ENCODE measurements around the gene MAPK9.

The MAPK9 gene

DNA sequence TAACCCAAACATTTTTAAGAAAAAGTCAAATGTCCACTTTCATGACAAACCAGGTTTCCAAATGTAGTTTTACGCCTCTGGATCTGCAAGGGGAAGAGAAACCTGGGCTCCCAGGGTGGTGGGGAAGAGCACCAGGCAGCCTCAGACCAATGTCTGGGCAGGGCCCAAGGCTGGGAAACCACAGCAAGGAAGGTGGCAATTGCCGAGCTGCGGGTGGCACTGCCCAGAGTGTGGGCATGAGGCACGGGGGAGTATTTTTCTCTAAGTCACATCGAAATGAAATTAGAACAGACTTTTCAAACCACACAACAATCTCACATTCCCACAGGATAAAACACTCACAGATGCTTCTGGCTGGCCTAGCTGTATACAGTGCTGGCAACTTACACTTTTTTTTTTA lies 50.3 kb downstream of the MAPK9 start:
- Mint-ChIP-seq H3K9me3 (peaks cover 11 to 18% of the 10 kb centered on the region in 2 donors), H3K27ac (no peak overlapping the region), H3K4me1 (no peaks in the 10 kb centered on the region), H3K4me3 (no peak overlapping the region), H3K27me3 (no peaks in the 10 kb centered on the region)
- DNase-seq, result no peak
- no peak for ATAC-seq

GRCh38 chr5:180238631-180239030 lies 53.3 kb downstream of the MAPK9 start:
- DNase-seq (no peak), ATAC-seq (no peak)
- Mint-ChIP-seq H3K27me3 (no peaks in the 10 kb centered on the region), H3K4me3 (no peak overlapping the region), H3K9me3 (peaks cover 4 to 5% of the 10 kb centered on the region in 2 donors), H3K4me1 (no peaks in the 10 kb centered on the region), H3K27ac (no peak overlapping the region)

DNA sequence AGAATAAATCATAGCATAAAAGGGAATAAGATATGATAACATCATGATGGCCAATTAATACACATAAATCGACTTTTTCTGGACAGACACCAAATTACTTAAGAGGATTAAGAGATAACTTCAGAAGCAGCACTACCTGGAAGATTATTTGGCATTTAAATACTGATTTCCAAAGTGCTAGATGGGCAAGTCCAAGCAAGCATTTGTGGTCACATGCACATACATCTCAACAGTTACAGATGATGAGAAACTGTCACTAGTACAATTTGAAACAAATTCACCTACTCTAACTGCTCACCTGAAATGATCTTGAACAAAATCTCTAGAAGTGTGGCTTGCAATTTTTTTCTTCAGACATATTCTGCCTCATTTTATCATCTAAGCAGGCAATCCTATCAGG lies 56.0 kb downstream of the MAPK9 start:
- H3K4me1 Mint-ChIP-seq, result no peaks in the 10 kb centered on the region
- H3K27ac Mint-ChIP-seq, result no peak overlapping the region
- no peak overlapping the region for H3K4me3 Mint-ChIP-seq
- H3K27me3 Mint-ChIP-seq, result no peaks in the 10 kb centered on the region
- no peak for DNase-seq
- ATAC-seq, result no peak
- H3K9me3 Mint-ChIP-seq, result peaks cover 5 to 6% of the 10 kb centered on the region in 2 donors

DNA sequence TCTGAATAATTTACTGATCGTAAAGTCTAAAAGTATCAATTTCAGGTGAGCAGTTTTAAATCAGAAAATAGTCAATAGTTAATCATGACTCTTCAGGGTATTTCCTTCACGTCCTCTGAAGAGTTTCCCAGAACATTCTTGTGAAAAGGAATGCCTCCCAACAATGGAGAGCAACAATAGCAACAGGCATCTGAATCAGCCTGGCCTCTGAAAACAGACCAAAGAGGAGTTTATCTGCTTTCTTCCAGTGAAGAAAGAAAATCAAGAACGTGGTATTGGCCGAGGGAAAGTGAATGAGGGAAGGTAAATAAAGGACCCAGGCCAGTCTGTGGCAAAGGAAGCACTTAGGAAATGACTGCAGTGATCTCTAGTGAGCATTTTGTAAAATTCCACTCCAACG lies 56.8 kb downstream of the MAPK9 start:
- Mint-ChIP-seq H3K27ac (no peak overlapping the region), H3K27me3 (no peaks in the 10 kb centered on the region), H3K4me3 (no peak overlapping the region), H3K9me3 (peaks cover 5 to 14% of the 10 kb centered on the region in 2 donors), H3K4me1 (no peaks in the 10 kb centered on the region)
- ATAC-seq, result no peak
- DNase-seq, result no peak

DNA sequence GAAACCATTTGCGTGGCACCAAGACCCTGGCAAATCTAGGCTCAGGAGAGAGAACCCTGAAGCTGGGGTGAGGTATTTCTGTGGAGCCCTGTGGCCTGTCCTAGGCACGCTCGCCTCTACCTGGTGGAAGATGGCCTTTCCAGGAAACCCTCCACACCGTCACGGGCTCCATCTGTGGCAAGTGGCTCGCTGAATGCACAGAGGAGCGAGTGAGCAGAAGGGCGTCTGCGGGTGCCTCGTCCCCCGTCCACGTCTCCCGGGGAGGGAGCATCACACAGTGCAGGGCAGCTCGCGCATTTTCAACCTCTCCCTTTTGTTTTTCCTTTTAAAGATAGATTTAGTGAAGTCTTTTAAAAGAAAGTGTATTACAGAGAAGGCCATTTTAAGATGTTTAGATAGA lies 57.6 kb downstream of the MAPK9 start:
- H3K27me3 Mint-ChIP-seq, result no peaks in the 10 kb centered on the region
- H3K27ac Mint-ChIP-seq, result no peak overlapping the region
- H3K4me1 Mint-ChIP-seq, result no peaks in the 10 kb centered on the region
- no peak for DNase-seq
- ATAC-seq, result no peak
- H3K4me3 Mint-ChIP-seq, result no peak overlapping the region
- H3K9me3 Mint-ChIP-seq, result peaks cover 5 to 20% of the 10 kb centered on the region in 2 donors

GRCh38 chr5:180233729-180234128 lies 58.2 kb downstream of the MAPK9 start:
- ATAC-seq (no peak), DNase-seq (no peak)
- no peak overlapping the region for H3K27ac Mint-ChIP-seq
- no peaks in the 10 kb centered on the region for H3K4me1 Mint-ChIP-seq
- H3K27me3 Mint-ChIP-seq, result no peaks in the 10 kb centered on the region
- H3K4me3 Mint-ChIP-seq, result no peak overlapping the region
- H3K9me3 Mint-ChIP-seq, result peaks cover 5 to 23% of the 10 kb centered on the region in 2 donors

DNA sequence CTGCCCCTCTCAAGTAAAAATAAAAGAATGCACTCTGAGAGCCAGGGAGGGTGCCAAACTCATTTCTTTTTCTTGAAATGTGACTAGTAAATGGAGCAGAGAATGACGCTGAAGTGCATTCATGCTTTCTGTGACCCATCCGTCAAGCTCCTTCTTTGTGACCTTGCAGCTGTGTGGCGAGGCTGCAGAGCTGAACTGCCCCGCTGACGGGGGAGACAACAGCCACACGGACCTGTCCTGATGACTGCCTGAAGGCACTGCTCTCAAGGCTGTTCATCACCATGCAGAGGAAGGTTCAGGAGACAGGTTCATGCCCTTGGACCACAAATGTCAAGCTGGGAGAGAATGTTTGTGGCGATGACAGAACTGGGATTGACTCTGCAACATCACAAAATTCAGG lies 61.9 kb downstream of the MAPK9 start:
- ATAC-seq (no peak), DNase-seq (no peak)
- Mint-ChIP-seq H3K9me3 (peaks cover 18 to 56% of the 10 kb centered on the region in 2 donors), H3K4me1 (no peaks in the 10 kb centered on the region), H3K4me3 (no peak overlapping the region), H3K27me3 (no peaks in the 10 kb centered on the region), H3K27ac (no peak overlapping the region)

DNA sequence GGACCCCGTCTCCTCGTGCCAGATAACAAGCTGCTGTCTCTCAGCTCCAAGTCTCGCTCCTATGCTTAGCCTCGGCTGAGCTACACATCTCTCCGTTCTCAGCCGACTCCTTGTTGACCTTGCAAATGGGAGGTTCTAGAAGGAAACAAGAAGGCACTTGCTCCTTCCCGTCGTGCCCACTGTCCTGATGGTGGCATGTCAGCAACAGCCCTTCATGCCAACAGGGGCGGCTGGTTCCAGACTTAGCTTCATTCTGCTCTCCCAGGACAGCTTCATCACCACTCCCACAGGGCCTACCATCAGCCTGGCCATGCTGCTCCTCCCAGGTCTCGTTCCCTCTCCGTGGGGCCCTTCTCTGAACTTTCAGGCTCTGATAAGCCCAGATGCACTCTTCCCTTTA lies 69.8 kb downstream of the MAPK9 start:
- H3K27me3 Mint-ChIP-seq, result no peaks in the 10 kb centered on the region
- no peak overlapping the region for H3K27ac Mint-ChIP-seq
- H3K9me3 Mint-ChIP-seq, result peaks cover 47 to 65% of the 10 kb centered on the region in 2 donors
- H3K4me3 Mint-ChIP-seq, result no peak overlapping the region
- DNase-seq (peak in 1 of 2 donors; percentile 5), ATAC-seq (no peak)
- H3K4me1 Mint-ChIP-seq, result no peaks in the 10 kb centered on the region

DNA sequence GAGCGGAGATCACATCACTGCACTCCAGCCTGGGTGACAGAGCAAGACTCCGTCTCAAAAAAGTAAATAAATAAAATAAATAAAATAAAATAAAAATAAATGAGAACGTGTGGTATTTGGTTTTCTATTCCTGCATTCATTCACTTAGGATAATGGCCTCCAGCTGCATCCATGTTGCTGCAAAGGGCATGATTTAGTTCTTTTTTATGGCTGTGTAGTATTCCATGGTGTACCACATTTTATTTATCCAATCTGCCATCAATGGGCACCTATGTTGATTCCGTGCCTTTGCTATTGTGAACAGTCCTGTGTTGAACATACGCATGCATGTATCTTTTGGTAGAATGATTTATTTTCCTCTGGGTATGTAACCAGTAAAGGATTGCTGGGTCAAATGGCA lies 74.1 kb downstream of the MAPK9 start:
- Mint-ChIP-seq H3K9me3 (peaks cover 27 to 61% of the 10 kb centered on the region in 2 donors), H3K4me3 (no peak overlapping the region), H3K27me3 (peaks cover 3% of the 10 kb centered on the region), H3K4me1 (no peaks in the 10 kb centered on the region), H3K27ac (no peak overlapping the region)
- ATAC-seq, result no peak
- DNase-seq, result no peak

DNA sequence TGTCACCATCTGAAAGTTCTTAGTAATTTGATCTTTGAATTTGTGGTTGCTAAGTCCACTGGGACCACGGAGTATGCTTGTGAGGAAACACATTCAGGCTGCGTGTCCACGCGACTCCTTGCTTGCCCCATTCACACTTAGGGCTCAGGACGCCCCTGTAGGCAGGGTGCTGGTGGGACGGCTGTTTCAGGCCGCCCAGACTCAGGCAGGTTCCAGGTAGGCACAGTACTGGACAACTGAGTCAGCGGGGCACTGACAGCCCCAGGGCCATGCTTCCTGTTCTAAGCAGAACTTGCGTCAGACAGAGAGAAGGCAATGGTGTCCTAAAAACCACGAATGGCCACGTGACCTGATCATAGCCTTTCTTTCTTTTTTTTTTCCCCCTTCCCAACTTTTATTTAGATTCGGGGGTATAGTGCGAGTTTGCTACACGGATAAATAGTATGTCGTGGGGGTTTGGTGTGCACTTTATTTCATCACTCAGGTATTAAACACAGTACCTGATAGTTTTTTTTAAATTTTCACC lies 75.2 kb downstream of the MAPK9 start:
- H3K4me1 Mint-ChIP-seq, result no peaks in the 10 kb centered on the region
- ATAC-seq (no peak), DNase-seq (no peak)
- H3K4me3 Mint-ChIP-seq, result no peak overlapping the region
- H3K9me3 Mint-ChIP-seq, result peaks cover 20 to 50% of the 10 kb centered on the region in 2 donors
- no peak overlapping the region for H3K27ac Mint-ChIP-seq
- peaks cover 14% of the 10 kb centered on the region for H3K27me3 Mint-ChIP-seq

- DNase-seq (peak in 1 of 2 donors; percentile 4), ATAC-seq (no peak)
- H3K9me3 Mint-ChIP-seq, result peaks cover 20 to 49% of the 10 kb centered on the region in 2 donors
- H3K27me3 Mint-ChIP-seq, result peaks cover 20% of the 10 kb centered on the region
- no peak overlapping the region for H3K27ac Mint-ChIP-seq
- H3K4me1 Mint-ChIP-seq, result no peaks in the 10 kb centered on the region
- no peak overlapping the region for H3K4me3 Mint-ChIP-seq
Measured at GRCh38 chr5:180215783-180216630, 75.9 kb downstream of the MAPK9 start.

DNA sequence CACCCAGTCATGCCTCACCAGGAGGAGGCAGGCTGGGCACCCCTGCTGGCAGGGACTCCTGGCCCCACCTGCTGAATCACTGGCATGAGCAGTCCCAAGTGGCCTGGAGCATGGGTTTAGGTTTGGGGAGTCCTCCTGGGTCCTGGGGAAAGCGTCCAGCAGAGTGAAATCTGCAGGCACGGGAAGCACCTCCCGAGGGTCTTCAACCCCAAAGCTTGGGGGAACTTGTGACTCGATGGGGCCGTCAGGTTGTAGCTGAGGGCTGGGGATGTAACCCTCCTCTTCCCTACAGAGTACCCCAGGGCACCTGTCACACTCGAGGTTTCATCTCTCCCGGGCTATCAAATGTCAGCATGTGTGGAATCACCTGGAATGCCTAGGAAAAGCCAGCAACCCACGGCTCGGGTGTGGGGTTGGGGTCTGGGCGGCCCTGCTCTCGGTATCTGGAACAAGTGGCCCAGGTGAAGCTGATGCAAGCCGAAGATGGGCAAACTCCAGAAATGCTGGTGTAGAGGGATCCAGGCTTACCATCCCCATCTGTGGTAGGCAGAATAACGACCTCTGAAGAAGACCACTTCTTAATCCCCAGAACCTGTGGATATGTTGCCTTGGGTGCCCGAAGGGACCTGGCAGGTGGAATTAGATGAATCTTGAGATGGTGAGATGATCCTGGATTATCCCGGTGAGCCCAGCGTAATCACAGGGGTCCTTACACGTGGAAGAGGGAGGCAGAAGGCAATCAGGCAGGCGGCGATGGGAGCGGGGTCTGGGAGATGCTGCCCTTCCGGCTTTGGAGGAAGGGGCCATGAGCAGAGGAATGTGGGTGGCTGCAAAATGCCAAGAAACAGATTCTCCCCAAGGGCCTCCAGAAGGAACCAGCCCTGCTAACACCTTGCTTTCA lies 76.8 kb downstream of the MAPK9 start:
- Mint-ChIP-seq H3K4me3 (no peak overlapping the region), H3K27me3 (peaks cover 29% of the 10 kb centered on the region), H3K4me1 (no peaks in the 10 kb centered on the region), H3K27ac (no peak overlapping the region), H3K9me3 (peaks cover 18 to 46% of the 10 kb centered on the region in 2 donors)
- DNase-seq, result no peak
- no peak for ATAC-seq

DNA sequence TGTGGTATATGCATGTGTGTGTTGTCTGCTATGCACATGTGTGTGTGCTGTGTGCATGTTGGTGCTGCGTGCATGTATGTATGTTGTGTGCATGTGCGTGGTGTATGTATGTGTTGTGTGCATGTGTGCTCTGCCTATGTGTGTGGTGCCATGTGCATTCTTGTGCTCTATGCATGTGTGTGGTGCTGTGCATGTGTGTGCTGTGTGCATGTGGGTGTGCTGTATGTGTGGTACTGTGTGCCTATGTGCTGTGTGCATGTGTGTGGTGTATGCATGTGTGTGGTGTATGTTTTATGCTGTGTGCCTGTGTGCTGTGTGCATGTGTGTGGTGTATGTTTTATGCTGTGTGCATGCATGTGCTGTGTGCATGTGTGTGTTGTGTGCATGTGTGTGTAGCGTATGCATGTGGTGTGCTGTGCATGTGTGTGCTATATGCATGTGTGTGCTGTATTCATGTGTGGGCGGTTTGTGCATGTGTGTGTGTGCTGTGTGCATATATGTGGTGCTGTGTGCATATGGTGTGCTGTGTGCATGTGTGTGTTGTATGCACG lies 78.2 kb downstream of the MAPK9 start:
- H3K27me3 Mint-ChIP-seq, result peaks cover 37% of the 10 kb centered on the region
- ATAC-seq (no peak), DNase-seq (no peak)
- no peak overlapping the region for H3K27ac Mint-ChIP-seq
- no peak overlapping the region for H3K4me3 Mint-ChIP-seq
- peaks cover 10 to 33% of the 10 kb centered on the region in 2 donors for H3K9me3 Mint-ChIP-seq
- H3K4me1 Mint-ChIP-seq, result no peaks in the 10 kb centered on the region

DNA sequence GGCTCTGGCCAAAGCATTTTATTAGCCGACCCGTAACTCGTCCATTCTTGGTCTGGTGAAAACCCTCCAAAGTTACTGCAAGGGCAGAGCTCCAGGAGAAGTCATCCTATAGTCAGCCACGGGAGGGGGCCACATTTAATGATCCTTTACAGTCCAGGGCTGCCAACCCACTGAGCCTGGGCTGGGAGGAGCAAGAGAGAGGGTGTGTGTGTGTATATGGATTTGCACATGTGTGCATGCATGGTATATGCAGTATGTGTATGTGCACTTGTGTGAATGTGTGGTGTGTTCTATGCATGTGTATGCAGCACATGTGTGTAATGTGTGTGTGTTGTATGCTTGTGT lies 78.7 kb downstream of the MAPK9 start:
- ATAC-seq (no peak), DNase-seq (no peak)
- H3K27ac Mint-ChIP-seq, result no peak overlapping the region
- H3K4me1 Mint-ChIP-seq, result peaks cover 5% of the 10 kb centered on the region
- H3K27me3 Mint-ChIP-seq, result peaks cover 42% of the 10 kb centered on the region
- peaks cover 6 to 33% of the 10 kb centered on the region in 2 donors for H3K9me3 Mint-ChIP-seq
- no peak overlapping the region for H3K4me3 Mint-ChIP-seq

- DNase-seq (no peak), ATAC-seq (no peak)
- H3K9me3 Mint-ChIP-seq, result peaks cover 6 to 33% of the 10 kb centered on the region in 2 donors
- H3K4me1 Mint-ChIP-seq, result peaks cover 11% of the 10 kb centered on the region
- H3K27me3 Mint-ChIP-seq, result peaks cover 48% of the 10 kb centered on the region
- H3K4me3 Mint-ChIP-seq, result no peak overlapping the region
- H3K27ac Mint-ChIP-seq, result no peak overlapping the region
Measured at GRCh38 chr5:180212363-180213255, 79.3 kb downstream of the MAPK9 start.

Data from stimulated activated naive CD8-positive, alpha-beta T cell treated with anti-CD3 and anti-CD28 coated beads, Interleukin-15, amount 100 ng/mL, for 72 hours (primary cell).